NCI-H748 treated with DMSO at 0.1 percent for 48 hours (cell line): ENCODE results near the gene SERP1.
"Not testable (repeated sequence)": the region's sequence is repeated elsewhere in the genome, so short reads cannot be mapped to it uniquely, and the experiment has no call there.

Experiments
- DNase-seq: peaks from one replicate; lab custom pipeline; 2025; lab: John Stamatoyannopoulos, UW

The SERP1 gene

DNA sequence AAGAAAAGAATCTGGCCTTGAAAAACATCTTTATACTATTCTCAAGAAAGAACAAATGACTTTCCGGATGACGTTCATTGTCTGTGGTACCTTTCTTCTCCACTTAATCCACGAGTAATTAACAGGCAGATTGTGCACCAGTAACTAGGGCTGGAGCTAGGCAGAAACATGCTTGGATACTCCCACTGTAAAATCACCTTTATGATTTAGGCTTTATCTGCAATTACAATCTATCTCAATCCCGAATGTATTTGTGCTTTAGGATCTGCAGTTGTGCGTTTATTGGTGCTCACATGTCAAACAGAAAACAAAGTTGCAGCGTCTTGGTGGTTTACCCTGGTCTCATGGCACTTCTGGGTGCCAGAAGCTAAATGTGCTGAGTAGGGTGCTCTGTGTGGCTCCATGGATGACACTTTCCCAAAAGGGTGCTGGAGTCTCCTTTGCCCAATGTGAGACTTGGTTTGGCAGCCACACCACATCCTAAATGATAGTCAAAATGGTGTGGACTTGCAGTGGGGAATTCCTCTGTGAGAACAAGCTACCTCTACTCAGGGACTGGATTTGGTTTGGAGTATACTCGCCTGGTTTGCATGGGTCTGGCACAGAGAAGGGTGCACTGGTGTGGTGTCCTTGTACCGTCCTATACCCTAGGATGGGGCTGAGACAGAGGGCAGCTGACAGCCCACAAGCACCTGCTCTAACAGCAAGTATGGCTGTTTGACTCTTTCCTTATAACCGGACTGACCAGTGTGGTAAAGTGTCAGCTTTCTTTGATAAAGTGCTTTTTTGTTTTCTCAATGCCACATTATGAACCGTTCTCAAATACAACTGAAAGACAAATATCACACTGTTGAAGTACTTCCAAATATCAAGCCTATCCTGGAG is 7.7 kb downstream of the SERP1 start:
- no peak for DNase-seq

DNA sequence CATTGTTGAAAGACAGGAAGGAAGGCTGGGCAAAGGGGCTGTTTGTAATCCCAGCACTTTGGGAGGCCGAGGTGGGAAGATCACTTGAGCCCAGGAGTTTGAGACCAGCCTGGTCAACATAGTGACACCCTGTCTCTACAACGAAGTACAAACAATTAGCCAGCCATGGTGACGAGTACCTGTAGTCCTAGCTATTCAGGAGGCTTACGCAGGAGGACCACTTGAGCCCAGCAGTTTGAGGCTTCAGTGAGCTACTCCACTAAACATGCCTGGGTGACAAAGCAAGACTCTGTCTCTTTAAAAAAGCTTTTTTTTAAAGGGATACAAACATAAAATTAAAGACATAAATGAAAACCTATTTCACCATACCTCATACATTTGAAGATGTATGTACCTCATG is 11.1 kb downstream of the SERP1 start:
- no peak for DNase-seq

DNA sequence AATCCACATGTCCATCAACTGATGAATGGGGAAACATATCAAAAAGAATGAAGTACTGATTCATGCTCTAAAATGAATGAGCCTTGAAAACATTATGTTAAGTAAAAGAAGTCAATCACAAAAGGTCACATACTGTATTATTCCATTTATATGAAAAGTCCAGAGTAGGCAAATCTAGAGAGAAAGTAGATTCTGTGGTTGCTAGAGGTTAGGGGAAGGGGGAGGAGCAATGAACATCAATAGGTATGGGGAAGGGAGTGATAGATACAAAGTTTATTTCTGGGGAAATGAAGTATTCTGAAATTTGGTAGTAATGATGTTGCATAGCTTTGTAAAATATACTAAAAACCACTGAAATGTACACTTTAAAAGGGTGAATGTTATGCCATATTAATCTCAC is 14.5 kb downstream of the SERP1 start:
- no peak for DNase-seq

DNA sequence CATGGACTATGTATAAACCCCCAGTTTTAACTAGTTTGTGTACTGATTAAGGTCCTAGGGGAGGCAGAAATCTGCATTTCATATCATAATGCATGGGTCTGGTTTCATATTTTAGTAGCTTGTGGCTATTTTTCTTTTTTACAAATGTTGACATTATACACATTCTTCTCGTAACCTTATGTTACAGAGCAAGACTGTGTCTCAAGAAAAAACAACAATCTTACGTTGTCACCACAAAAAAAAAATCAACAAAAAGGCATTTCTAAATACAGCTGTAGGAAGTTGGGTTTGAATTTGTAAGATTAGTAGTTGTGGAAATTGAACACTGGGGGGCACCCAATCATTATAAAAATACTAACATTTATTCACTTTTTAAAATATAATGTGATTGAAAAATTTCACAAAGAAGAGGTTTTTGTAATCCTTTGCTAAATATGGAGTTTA is 17.9 kb downstream of the SERP1 start:
- DNase-seq = no peak

DNA sequence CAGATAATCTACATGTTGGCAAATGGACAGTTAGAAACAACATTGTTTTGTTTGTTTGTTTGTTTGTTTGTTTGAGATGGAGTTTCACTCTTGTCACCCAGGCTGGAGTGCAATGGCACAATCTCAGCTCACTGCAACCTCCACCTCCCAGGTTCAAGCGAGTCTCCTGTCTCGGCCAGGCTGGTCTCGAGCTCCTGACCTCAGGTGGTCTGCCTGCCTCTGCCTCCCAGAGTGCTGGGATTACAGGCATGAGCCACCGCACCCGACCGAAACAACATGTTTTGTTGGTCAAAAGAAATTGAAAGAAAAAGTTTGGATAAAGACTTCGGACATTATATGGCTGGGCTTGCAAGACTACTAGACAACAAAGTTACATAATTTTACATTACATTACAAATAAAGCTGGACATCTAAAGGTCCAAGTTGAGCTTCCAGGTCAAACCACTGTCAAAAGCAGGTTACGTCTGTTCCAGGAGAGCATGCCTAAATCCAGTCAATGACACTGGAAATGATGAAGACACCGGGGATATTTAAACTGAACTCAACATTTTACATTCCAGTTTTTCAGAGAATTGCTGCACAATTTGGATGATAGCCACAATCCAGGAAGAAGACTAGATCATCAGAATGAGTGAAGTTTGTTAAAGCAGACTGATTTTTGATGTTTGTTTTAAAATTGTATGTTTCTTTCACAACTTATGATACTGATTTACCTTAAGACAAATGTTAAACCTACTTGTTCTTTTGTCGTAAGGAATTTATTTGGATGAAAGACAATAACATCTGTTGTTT is 18.6 kb downstream of the SERP1 start:
- DNase-seq = no peak

DNA sequence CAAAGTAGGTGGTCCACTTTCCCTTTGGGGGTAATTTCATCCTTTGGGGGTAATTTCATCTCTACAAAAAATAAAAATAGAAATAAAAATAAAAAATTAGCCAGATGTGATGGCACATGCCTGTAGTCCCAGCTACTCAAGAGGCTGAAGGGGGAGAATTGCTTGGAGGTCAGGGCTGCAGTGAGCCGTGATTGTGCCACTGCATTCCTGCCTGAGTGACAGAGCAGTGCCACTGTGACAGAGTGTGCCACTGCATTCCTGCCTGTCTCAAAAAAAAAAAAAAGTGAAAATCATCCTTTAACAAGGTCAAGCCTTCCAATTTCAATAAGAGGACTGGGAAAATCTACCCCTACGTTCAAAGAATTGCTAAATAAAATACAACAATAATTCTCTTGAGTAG is 22.8 kb downstream of the SERP1 start:
- no peak for DNase-seq

DNA sequence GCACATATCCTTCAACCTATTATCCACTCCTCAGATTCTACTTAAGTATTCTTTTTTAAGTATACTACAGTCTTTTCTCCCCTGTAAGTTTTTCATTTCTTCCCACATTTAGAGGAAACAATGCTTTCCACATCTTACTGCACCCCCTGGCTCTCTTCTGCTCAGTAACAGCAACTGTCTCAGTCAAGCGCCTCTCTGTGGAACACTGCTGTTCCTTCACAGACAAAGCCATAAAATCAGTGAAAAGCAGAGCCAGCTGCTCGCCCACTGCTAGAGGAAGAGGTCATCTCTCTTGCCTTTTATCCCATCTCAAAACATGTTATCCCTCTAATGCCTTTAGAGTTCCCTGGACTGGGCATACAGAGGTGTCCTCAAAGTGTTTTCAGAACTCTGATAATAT is 24.8 kb downstream of the SERP1 start:
- DNase-seq = no peak

DNA sequence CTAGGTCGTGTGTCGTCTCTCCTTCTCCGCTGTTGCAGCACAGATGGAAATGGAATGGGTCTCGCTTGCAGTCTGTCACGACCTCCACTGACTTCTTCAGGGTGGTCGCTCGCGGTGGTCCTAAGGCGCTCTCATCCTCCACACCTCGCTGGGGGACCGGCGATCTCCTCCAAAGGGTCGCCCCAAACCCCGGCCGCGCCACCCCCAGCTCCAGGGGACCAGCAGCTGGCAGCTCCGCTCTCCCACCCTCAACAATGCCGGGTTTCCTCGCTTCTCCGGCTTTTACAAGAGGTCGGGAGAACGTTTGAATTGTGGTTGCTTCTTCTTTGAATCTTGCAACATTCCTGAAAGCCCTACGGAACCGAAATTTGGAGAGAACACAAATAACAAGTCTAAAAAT is 25.9 kb downstream of the SERP1 start:
- no peak for DNase-seq

DNA sequence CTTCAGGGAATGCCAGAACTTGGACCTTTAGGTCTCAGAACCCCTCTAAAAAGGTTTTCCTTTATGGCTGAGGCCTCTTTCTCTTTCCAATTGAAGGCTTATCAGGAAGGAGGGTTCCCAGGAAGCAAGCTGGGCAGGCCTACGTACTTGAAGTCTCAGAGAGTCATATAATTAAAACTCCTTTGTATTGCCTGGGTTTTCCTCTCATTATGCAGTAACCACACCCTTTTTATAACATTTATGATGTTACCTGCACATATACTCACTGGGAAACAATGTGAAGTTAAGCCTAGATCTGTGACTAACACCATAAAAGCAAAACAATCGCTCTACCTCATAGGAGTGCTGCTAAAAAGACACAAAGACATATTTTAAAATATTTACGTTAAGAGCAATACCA is 27.3 kb downstream of the SERP1 start:
- no peak for DNase-seq

DNA sequence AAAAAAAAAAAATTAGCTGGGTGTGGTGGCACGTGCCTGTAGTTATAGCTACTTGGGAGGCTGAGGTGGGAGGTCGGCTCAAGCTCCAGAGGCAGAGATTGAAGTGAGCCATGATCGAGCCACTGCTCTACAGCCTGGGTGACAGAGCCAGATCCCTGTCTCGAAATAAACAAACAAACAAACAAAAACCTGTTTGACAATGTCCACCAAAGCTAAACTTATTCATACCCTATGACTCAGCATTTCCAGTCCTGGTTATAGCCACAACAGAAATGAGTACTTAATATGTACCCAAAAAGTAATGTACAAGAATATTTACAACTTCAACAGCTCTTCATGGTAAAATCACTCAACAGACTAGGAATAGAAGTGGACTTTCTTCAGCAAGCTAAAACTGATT is 31.1 kb downstream of the SERP1 start:
- DNase-seq = no peak

DNA sequence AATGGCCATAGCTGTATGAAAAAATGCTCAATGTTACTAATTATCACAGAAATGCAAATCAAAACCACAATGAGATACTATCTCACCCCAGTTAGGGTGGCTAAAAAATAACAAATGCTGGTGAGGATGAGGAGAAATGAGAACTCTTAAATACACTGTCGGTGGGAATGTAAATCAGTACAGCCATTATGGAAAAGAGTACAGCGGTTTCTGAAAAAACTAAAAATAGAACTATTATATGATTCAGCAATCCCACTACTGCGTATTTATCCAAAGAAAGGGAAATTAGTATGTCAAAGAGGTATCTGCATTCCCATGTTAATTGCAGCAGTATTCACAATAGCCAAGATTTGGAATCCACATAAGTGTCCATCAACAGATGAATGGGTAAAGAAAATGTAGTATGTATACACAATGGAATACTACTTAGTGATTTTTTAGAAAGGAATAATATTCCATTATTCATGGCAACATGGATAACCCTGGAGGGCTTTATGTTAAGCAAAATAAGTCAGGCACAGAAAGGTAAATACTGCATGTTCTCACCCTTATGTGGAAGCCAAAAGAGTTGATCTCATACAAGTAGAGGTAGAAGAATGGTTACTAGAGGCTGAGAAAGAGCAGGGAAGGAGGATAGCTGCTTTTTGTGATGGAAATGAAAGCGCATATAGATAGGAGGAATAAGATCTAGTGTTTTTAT is 35.0 kb downstream of the SERP1 start:
- no peak for DNase-seq

DNA sequence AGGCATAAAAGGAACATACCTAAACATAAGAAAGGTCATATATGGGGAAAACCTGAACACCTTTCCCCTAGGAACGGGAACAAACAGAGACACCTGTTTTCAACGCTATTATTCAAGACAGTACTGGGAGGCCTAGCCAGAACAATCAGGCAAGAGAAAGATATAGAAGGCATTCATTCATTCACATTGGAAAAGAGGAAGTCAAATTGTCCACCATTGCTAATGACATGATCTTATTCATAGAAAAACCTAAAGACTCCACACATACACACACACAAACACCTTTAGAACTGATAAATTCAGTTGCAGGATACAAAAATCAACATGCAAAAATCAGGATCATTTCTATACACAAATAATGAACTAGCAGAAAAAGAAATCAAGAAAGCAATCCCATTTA is 36.5 kb downstream of the SERP1 start:
- DNase-seq = no peak

DNA sequence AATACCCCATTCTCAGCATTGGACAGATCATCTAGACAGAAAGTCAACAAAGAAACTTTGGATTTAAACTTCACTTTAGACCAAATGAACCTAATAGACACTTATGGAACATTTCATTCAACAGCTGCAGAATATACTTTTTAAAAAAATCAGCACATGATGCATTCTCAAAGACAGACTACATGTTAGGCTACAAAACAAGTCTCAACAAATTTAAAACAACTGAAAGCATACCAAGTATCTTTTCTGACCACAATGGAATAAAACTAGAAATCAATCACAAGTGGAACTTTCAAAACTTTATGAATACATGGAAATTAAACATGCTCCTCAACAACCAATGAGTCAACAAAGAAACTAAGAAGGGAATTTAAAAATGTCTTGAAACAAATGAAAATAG is 37.9 kb downstream of the SERP1 start:
- no peak for DNase-seq

DNA sequence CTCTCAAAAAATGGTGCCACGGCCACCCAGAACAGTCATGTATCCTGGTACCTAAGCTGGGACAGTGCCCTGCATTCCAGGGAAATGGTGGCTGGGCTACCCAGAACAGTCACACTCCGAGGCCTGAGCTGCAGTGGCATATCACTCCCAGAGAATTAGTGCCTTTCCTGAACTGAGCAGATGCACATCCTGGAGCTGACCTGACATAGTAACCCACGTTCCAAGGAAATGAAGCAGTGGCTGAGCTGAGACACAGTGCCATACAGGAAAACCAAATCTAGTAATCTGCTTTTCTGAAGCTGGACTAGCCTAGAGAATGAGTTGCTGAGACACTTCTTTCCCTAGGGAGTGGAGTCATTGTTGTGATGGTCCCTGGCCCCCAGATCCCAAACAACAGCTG is 41.8 kb downstream of the SERP1 start:
- no peak for DNase-seq

DNA sequence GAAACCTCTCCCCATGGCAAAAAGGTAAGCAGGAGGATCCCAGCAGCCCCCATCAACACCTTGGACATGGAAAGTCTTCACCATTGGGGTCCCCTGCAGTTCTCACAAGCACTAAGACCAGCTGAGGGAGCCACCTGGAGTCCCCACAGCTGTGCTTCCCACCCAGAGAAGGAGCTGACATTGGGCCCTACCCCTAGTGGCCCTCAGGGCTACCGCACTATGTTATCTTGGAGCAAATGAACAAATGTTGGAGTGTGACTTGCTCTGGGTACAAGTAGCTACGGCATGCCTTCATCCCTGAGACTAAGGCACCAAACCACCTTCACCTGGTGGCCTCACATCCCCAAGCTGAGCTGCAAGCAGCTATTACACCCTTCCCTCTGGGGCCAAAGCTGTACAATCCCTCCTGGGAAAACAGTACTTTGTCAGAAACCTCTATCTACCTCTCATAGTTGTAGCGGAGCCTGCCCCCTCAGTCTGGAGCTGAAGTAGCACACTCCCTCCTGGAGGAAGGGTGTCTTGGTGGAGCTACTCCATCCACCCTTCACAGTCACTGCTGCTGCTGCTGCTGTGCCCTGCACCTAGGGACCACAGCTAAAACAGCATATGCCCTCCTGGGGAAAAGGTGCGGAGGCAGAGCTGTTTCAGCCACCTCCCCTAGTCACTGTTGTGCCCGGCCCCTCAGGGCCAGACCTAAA is 42.7 kb downstream of the SERP1 start:
- DNase-seq = no peak

DNA sequence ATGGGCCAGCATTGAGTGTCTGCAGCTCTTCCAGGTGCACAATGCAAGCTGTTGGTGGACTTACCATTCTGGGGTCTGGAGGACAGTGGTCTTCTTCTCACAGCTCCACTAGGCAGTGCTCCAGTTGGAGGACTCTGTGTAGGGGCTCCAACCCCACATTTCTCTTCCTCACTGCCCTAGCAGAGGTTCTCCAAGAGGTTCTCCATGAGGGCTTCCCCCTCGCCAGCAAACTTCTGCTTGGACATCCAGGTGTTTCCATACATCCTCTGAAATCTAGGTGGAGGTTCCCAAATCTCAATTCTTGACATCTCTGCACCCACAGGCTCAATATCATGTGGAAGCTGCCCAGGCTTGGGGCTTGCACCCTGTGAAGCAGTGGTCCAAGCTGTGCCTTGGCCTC is 45.3 kb downstream of the SERP1 start:
- DNase-seq = not testable (repeated sequence)

DNA sequence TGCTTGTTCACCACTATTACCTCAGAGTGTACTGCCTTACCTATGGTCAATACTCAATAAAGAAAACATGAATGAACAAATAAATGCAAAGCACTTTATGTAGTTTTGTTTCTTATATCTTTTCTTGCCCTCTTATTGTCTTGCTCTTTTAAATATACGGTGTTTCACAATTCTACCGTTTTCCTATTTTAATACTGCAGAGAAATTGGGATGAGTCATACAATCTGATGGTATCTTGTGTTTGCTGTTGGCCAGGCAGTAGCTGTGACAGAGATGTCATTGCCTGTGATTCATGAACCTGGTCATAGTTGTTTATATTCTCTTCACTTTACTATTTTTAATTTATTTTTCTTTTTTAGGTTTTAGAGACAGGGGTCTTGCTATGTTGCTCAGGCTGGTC is 48.3 kb downstream of the SERP1 start:
- no peak for DNase-seq

DNA sequence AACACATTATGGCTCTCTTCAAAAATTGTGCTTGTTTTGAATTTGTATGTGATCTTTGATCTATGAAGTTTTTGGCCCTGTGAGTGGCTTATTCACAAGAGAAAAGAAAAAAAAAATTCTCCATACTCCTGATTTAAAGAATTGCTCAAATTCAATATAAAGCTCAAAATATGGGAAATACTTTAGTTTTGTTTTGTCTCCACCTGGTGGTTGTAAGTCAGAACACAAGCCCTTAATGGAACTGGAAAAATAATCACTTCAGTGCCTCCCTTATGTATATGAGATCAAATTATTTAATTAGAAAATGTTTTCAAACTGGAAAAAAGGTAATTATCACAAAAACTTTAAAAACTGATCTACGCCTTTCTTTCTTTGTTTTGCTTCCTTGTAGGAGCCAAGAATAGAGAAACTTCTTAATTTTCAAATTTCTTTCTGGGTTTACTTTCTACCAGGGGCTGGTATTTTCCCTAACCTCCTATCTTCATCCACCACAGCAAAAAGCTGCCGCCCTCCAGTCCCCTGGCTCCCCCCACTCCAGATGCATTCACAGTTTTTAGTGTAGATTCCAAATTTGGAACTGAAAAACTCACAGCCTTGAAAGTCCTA is 50.6 kb downstream of the SERP1 start:
- peak; percentile 27 for DNase-seq

DNA sequence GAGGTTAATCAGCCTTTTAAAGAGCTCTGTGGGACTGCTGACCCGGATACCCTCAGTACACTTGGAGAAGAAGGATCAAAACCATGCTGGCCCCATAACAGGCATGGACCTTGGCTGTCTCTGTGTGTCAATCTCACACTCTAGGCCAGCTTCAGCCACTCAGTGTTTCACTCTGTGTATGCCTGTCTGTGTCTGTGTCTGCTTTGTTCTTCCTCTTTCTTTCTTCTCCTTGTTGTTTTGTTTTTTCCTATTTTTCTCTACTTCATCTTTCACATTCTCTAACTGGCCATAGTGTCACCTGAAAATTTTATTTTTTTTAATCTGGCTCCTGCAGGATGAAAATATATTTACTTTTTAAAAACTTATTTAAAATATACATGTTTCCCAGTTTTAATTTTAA is 51.1 kb downstream of the SERP1 start:
- DNase-seq = no peak

DNA sequence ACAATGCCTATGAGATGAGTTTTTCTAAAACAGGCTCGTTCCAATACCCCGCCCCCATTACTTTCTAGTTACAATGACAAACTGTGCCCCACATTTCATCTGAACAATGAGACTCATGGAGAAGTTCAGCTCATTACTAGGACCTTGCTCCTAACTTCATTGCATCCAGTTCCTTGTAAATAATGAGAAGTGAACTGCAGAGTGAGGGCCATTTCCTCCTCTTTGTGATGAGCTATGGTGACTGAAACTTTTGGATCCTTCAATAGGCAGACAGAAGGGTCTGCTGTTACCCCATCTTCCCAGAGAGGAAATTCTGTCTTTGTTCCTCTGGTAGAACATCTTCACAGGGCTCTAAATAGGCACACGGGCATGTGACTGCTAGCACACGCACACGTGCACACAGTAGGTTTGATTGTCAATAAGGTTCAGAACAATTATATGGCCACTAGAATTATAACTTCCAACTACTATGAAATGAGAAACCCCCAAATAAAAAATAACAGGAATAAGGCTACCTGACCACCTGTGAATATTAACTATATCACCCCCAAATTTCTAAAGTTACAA is 51.8 kb downstream of the SERP1 start:
- DNase-seq = no peak
